Right atrium auricular region (tissue), 2 donors: ENCODE data around the gene SAMM50. TPM values are rescaled to one million over a fixed set of nuclear protein-coding genes. Genes with fewer than 3 reads are reported as not detected.
"Not testable (repeated sequence)": the region's sequence is repeated elsewhere in the genome, so short reads cannot be mapped to it uniquely, and the experiment has no call there.

ENCODE experiments used
- DNase-seq: peaks from one replicate; pipeline ENCODE4 v3.0.0-alpha.2; 2019; ENCODE audit warnings: low spot score
- H3K27ac ChIP-seq, 2 donors: fragments of 200-600 bp; sonication (generic); 1 replicate in 1 of 2; 2 replicates in 1 of 2; pipeline ENCODE4 v1.5.1; 2016 to 2019
- H3K27me3 ChIP-seq, 2 donors: fragments of 200-600 bp; sonication (generic); one replicate each; pipeline versions ENCODE4 v1.5.1 to v1.6.0; 2017 to 2019
- H3K36me3 ChIP-seq: fragments of 200-600 bp; sonication (generic); one replicate; pipeline ENCODE4 v1.5.1; 2016
- H3K4me1 ChIP-seq, 2 donors: fragments of 200-600 bp; sonication (generic); one replicate each; pipeline versions ENCODE4 v1.5.1 to v1.6.0; 2017 to 2019
- H3K4me3 ChIP-seq, 2 donors: fragments of 200-600 bp; sonication (generic); 1 replicate in 1 of 2; 2 replicates in 1 of 2; pipeline ENCODE4 v1.5.1; 2017 to 2019; ENCODE audit warnings: mild to moderate bottlenecking in 1 of 2, moderate library complexity in 1 of 2
- H3K9me3 ChIP-seq, 2 donors: fragments of 200-600 bp; sonication (generic); one replicate each; pipeline ENCODE4 v1.5.1; 2019
- CTCF ChIP-seq, 2 donors: fragments of 200-600 bp; sonication (generic); IDR thresholded peaks; one replicate each; pipeline ENCODE4 v1.5.1; 2019; ENCODE audit warnings: antibody characterized with exemption in 2 of 2
- total RNA-seq, 2 donors: library from RNA; depleted of rRNA; stranded (reverse); fragments of >200 nt; gene quantifications; one replicate each; pipeline ENCODE4 v1.1.0, GENCODE V29; 2016

Gene SAMM50
- total RNA-seq, 2 donors from 2014 or later = 40.4 to 57.1 TPM

GRCh38 chr22:44004104-44004460 is 48.8 kb downstream of the SAMM50 start:
- H3K4me1 ChIP-seq = peaks cover 0 to 19% of the 10 kb centered on the region in 2 donors
- no peak overlapping the region for H3K4me3 ChIP-seq
- H3K27ac ChIP-seq = no peak overlapping the region
- peaks cover 3% of the 10 kb centered on the region for H3K36me3 ChIP-seq
- no peaks in the 10 kb centered on the region for H3K27me3 ChIP-seq
- DNase-seq = no peak
- H3K9me3 ChIP-seq = no peaks in the 10 kb centered on the region
- no peak for TF ChIP-seq CTCF (IDR thresholded peaks at IDR 0.05)

GRCh38 chr22:44005524-44005923 is 50.3 kb downstream of the SAMM50 start:
- Histone ChIP-seq H3K36me3 (no peaks in the 10 kb centered on the region), H3K27me3 (no peaks in the 10 kb centered on the region), H3K27ac (no peak overlapping the region), H3K4me3 (no peak overlapping the region), H3K9me3 (no peaks in the 10 kb centered on the region), H3K4me1 (peaks cover 0 to 16% of the 10 kb centered on the region in 2 donors)
- TF ChIP-seq CTCF (IDR thresholded peaks at IDR 0.05) = no peak
- DNase-seq = no peak

- no peak for TF ChIP-seq CTCF (IDR thresholded peaks at IDR 0.05)
- no peak overlapping the region for H3K27ac ChIP-seq
Measured at GRCh38 chr22:44012162-44012561, 56.9 kb downstream of the SAMM50 start.

GRCh38 chr22:44012591-44012990 is 57.3 kb downstream of the SAMM50 start:
- Histone ChIP-seq H3K27me3 (no peaks in the 10 kb centered on the region), H3K4me3 (no peak overlapping the region), H3K4me1 (no peaks in the 10 kb centered on the region), H3K36me3 (no peaks in the 10 kb centered on the region), H3K9me3 (no peaks in the 10 kb centered on the region), H3K27ac (no peak overlapping the region)
- no peak for DNase-seq
- TF ChIP-seq CTCF (IDR thresholded peaks at IDR 0.05) = no peak

More at GRCh38 chr22:44012162-44012561, 56.9 kb downstream of the SAMM50 start:
- no peaks in the 10 kb centered on the region for H3K27me3 ChIP-seq
- H3K36me3 ChIP-seq = no peaks in the 10 kb centered on the region
- DNase-seq = no peak
- no peaks in the 10 kb centered on the region for H3K4me1 ChIP-seq
- H3K4me3 ChIP-seq = no peak overlapping the region
- no peaks in the 10 kb centered on the region for H3K9me3 ChIP-seq

GRCh38 chr22:44014241-44014640 is 59.0 kb downstream of the SAMM50 start:
- TF ChIP-seq CTCF (IDR thresholded peaks at IDR 0.05) = no peak
- no peak for DNase-seq
- Histone ChIP-seq H3K9me3 (no peaks in the 10 kb centered on the region), H3K27ac (no peak overlapping the region), H3K4me3 (no peak overlapping the region), H3K36me3 (no peaks in the 10 kb centered on the region), H3K27me3 (no peaks in the 10 kb centered on the region), H3K4me1 (peaks cover 0 to 2% of the 10 kb centered on the region in 2 donors)

- not testable (repeated sequence) for DNase-seq, H3K4me3 ChIP-seq, H3K27ac ChIP-seq, H3K9me3 ChIP-seq, H3K36me3 ChIP-seq, H3K27me3 ChIP-seq
- H3K4me1 ChIP-seq = peaks cover 0 to 14% of the 10 kb centered on the region in 2 donors
Measured at GRCh38 chr22:44016586-44016985, 61.3 kb downstream of the SAMM50 start.
